HepG2 (cell line): ENCODE results near the gene PRKCB. TPM values are rescaled to one million over a fixed set of nuclear protein-coding genes. Genes with fewer than 3 reads are reported as not detected.
"Not testable (repeated sequence)": the region's sequence is repeated elsewhere in the genome, so short reads cannot be mapped to it uniquely, and the experiment has no call there.

ENCODE experiments used
- ATAC-seq: fragments of 200-7000 bp; cut with Tn5 transposase; 3 replicates; pipeline ENCODE4 v1.9.1; 2020; ENCODE audit warnings: mild to moderate bottlenecking, moderate library complexity
- BruUV-seq: library from RNA; stranded (reverse); fragments of 400-500 nt; replicated peaks from 2 replicates; lab custom pipeline; 2021; lab: Mats Ljungman, UMichigan
- CTCF ChIA-PET: fragments of 300-600 bp; formaldehyde crosslinking; extraction: SDS; loops from one replicate; lab custom pipeline; 2021; ENCODE audit warnings: low total read pairs, inconsistent platforms, low intra/inter-chr PET ratio; lab: Yijun Ruan, JAX
- POLR2A ChIA-PET: fragments of 350-600 bp; sonication (Branson Sonifier 250); formaldehyde crosslinking; loops from one replicate; lab custom pipeline; 2020; ENCODE audit warnings: antibody characterized with exemption, inconsistent platforms; lab: Yijun Ruan, JAX
- DNase-seq: peaks from one replicate; pipeline ENCODE4 v3.0.0-alpha.2; 2015; ENCODE audit warnings: low spot score
- FAIRE-seq: peaks from 3 replicates; lab custom pipeline; 2011; peaks lifted over from hg19 to GRCh38; lab: Jason Lieb, UNC
- H2AFZ ChIP-seq: one replicate; pipeline ENCODE4 v1.6.1; 2011; ENCODE audit warnings: low read length, inconsistent platforms
- H3K27ac ChIP-seq: fragments of 300-600 bp; 3 replicates; pipeline ENCODE4 v1.8.0; 2011; ENCODE audit warnings: mixed run types, mild to moderate bottlenecking, mixed read lengths, low read length, inconsistent platforms; ENCODE audit not compliant: insufficient read depth; ENCODE audit errors: extremely low read length
- H3K27me3 ChIP-seq, 2 experiments: fragments of 200-600 bp in 1 of 2; 2 replicates in 1 of 2; 3 replicates in 1 of 2; pipeline versions ENCODE4 v1.6.0 to v1.8.0; 2011; ENCODE audit warnings: low read length in 2 of 2, mild to moderate bottlenecking in 2 of 2, moderate library complexity in 2 of 2, inconsistent platforms in 1 of 2; ENCODE audit not compliant: insufficient read depth in 2 of 2, control insufficient read depth in 1 of 2
- H3K36me3 ChIP-seq, 2 experiments: fragments of 200-600 bp in 1 of 2; replicated peaks in 1 of 2; 2 replicates in 1 of 2; 3 replicates in 1 of 2; pipeline versions ENCODE4 v1.5.1 to v1.8.0; 2011; ENCODE audit warnings: low read length in 2 of 2, inconsistent platforms in 1 of 2; ENCODE audit not compliant: insufficient read depth in 2 of 2, control insufficient read depth in 1 of 2
- H3K4me1 ChIP-seq: 2 replicates; pipeline ENCODE4 v1.5.1; 2012; ENCODE audit warnings: low read length, inconsistent platforms; ENCODE audit not compliant: insufficient read depth
- H3K4me2 ChIP-seq: 2 replicates; pipeline ENCODE4 v1.6.0; 2011; ENCODE audit warnings: low read depth, low read length, inconsistent platforms
- H3K4me3 ChIP-seq, 3 experiments: fragments of 200-600 bp in 1 of 3; sonication (generic), shearing (Covaris generic) in 1 of 3; replicated peaks in 1 of 3; 2 replicates each; pipeline ENCODE4 v1.5.1; 2011 to 2016; ENCODE audit warnings: low read length in 3 of 3, inconsistent platforms in 2 of 3, low read depth in 2 of 3, mild to moderate bottlenecking in 2 of 3, control low read depth in 1 of 3, mixed read lengths in 1 of 3; ENCODE audit not compliant: insufficient read depth in 1 of 3
- H3K79me2 ChIP-seq: one replicate; pipeline ENCODE4 v1.6.1; 2011; ENCODE audit warnings: low read length, inconsistent platforms; ENCODE audit not compliant: insufficient read depth
- H3K9ac ChIP-seq: 2 replicates; pipeline ENCODE4 v1.6.0; 2011; ENCODE audit warnings: mild to moderate bottlenecking, low read depth, low read length, inconsistent platforms; ENCODE audit not compliant: insufficient read depth
- H3K9me3 ChIP-seq: 2 replicates; pipeline ENCODE4 v1.5.1; 2012; ENCODE audit warnings: mild to moderate bottlenecking, low read length
- H4K20me1 ChIP-seq: 2 replicates; pipeline ENCODE4 v1.6.0; 2011; ENCODE audit warnings: inconsistent platforms, mild to moderate bottlenecking, low read length, moderate library complexity; ENCODE audit not compliant: insufficient read depth
- CBX1 ChIP-seq: IDR thresholded peaks from one replicate; pipeline ENCODE4 v1.6.1; 2016; ENCODE audit warnings: antibody characterized with exemption, low read depth
- MIXL1 ChIP-seq: IDR thresholded peaks from 2 replicates; pipeline ENCODE4 v1.6.1; 2016
- NCOR1 ChIP-seq: fragments of 200-600 bp; sonication (generic); IDR thresholded peaks from 2 replicates; pipeline ENCODE4 v1.7.0; 2017; ENCODE audit warnings: antibody characterized with exemption, low read length, borderline replicate concordance
- NR2F6 ChIP-seq, 2 experiments: IDR thresholded peaks; 2 replicates each; pipeline ENCODE4 v1.6.1; 2016; ENCODE audit warnings: antibody characterized with exemption in 1 of 2, mild to moderate bottlenecking in 1 of 2
- SALL2 ChIP-seq: sonication (generic); formaldehyde crosslinking; IDR thresholded peaks from 2 replicates; pipeline ENCODE4 v1.8.1; 2023; ENCODE audit warnings: mild to moderate bottlenecking, missing genetic modification reagents, inconsistent platforms
- SMAD3 ChIP-seq: sonication (generic); formaldehyde crosslinking; IDR thresholded peaks from 2 replicates; pipeline ENCODE4 v1.4.0; 2020; ENCODE audit warnings: missing genetic modification reagents
- XBP1 ChIP-seq: sonication (generic); formaldehyde crosslinking; IDR thresholded peaks from 2 replicates; pipeline ENCODE4 v1.5.0; 2020; ENCODE audit warnings: missing genetic modification reagents
- ZNF234 ChIP-seq: sonication (generic); formaldehyde crosslinking; conservative IDR thresholded peaks from 2 replicates; pipeline ENCODE4 v1.5.1; 2020; ENCODE audit warnings: mild to moderate bottlenecking, missing genetic modification reagents
- ZNF354B ChIP-seq: sonication (generic); formaldehyde crosslinking; IDR thresholded peaks from 2 replicates; pipeline ENCODE4 v1.8.0; 2022; ENCODE audit warnings: mild to moderate bottlenecking, missing genetic modification reagents
- ZNF383 ChIP-seq: sonication (generic); formaldehyde crosslinking; IDR thresholded peaks from 2 replicates; pipeline ENCODE4 v1.4.0; 2020; ENCODE audit warnings: missing genetic modification reagents, mild to moderate bottlenecking, borderline replicate concordance
- ZNF766 ChIP-seq: sonication (generic); formaldehyde crosslinking; IDR thresholded peaks from 2 replicates; pipeline ENCODE4 v1.5.0; 2020; ENCODE audit warnings: missing genetic modification reagents, borderline replicate concordance
- WGBS: methylation state at CpG from one replicate; pipeline ENCODE4 v1.1.6; 2017; ENCODE audit warnings: low lambda C conversion rate; 5-methylcytosine and 5-hydroxymethylcytosine counted together
- in situ Hi-C: cut with HindIII; loops from 2 replicates; pipeline ENCODE4 v1.10.0; 2017; ENCODE audit warnings: low pct_unique_long_range_greater_than_20kb; ENCODE audit not compliant: extremely low pct_ligation_motif_present
- intact Hi-C: fragments of 100-400 bp; cut with micrococcal nuclease; formaldehyde crosslinking; loops from one replicate; pipeline ENCODE4 v1.10.0; 2022; ENCODE audit not compliant: unreplicated experiment
- polyA plus RNA-seq, 8 experiments: library from polyadenylated mRNA; depleted of rRNA in 3 of 8; stranded (reverse) in 7 of 8; unstranded in 1 of 8; fragments of >200 nt; fragmentation: Illumina TruSeq in 4 of 8; extraction: Trizol in 4 of 8; gene quantifications; 2 replicates each; pipeline versions ENCODE4 v1.2.1 to v1.2.3, GENCODE V29; 2011 to 2016; ENCODE audit warnings: low read depth in 4 of 8, missing spikeins in 1 of 8, mixed read lengths in 1 of 8; ENCODE audit not compliant: insufficient read depth in 1 of 8
- total RNA-seq, 5 experiments: library from RNA; depleted of rRNA; stranded (reverse); fragments of >200 nt; fragmentation: Illumina TruSeq; extraction: Trizol; gene quantifications; 2 replicates each; pipeline ENCODE4 v1.2.3, GENCODE V29; 2016; ENCODE audit warnings: low read depth in 1 of 5
- TF ChIP-seq, protein P1 (sequence below): sonication (generic); formaldehyde crosslinking; IDR thresholded peaks from 2 replicates; pipeline ENCODE4 v1.4.0; 2020; ENCODE audit warnings: missing genetic modification reagents
- TF ChIP-seq, protein P2 (sequence below): sonication (generic); formaldehyde crosslinking; IDR thresholded peaks from 2 replicates; pipeline ENCODE4 v1.5.1; 2020; ENCODE audit warnings: missing genetic modification reagents, mild to moderate bottlenecking, borderline replicate concordance

Gene PRKCB
- total and polyA plus RNA-seq, 2 of the 13 experiments (the other 11 are each of a cell fraction or from before 2014, with no cell fraction given) = 0.01 TPM; not detected in 1

DNA sequence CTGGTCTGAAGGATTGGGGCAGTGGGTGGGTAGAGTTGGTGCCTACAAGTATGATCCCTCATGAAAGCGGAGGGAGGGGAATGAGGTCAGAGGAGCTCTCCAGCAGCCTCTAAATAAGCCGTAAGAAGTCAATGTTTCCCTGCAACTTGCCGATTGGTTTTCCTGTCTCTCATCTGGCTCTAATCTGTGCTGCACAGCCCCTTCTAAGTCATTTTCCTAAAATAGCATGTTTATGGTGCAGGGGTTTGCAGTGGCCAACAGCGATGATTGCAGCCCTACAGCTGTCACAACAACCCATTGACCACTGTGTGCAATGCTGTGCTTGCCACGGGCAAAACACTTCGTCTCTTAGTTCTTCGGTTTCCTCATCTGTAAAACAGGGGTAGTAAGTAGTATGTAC is 189.2 kb downstream of the PRKCB start:
- H3K4me2 ChIP-seq = no peak overlapping the region
- H3K27me3 ChIP-seq = peaks cover 0 to 12% of the 10 kb centered on the region in 2 experiments; a peak in 2 of 5 replicates
- no peak for FAIRE-seq
- H3K36me3 ChIP-seq = no peaks in the 10 kb centered on the region
- no peak for ATAC-seq
- ChIA-PET POLR2A (no interaction called here), CTCF (no interaction called here)
- no peak overlapping the region for H3K27ac ChIP-seq
- no TSS peak for BruUV-seq
- 19% methylated on average over 7 of the region's 7 CpGs for WGBS
- no peak overlapping the region for H2AFZ ChIP-seq
- H4K20me1 ChIP-seq = no peaks in the 10 kb centered on the region
- DNase-seq = no peak
- in situ Hi-C loops = no loop called here
- intact Hi-C loops = no loop called here
- H3K4me3 ChIP-seq = no peak overlapping the region
- no peaks in the 10 kb centered on the region for H3K79me2 ChIP-seq
- TF ChIP-seq, protein P1, sequence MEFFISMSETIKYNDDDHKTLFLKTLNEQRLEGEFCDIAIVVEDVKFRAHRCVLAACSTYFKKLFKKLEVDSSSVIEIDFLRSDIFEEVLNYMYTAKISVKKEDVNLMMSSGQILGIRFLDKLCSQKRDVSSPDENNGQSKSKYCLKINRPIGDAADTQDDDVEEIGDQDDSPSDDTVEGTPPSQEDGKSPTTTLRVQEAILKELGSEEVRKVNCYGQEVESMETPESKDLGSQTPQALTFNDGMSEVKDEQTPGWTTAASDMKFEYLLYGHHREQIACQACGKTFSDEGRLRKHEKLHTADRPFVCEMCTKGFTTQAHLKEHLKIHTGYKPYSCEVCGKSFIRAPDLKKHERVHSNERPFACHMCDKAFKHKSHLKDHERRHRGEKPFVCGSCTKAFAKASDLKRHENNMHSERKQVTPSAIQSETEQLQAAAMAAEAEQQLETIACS (CRISPR knock-in tag) = no peak
- no peak for TF ChIP-seq NR2F6 (IDR thresholded peaks at IDR 0.05)
- TF ChIP-seq NR2F6 (CRISPR knock-in tag; IDR thresholded peaks at IDR 0.05) = no peak
- no peak for TF ChIP-seq SMAD3
- TF ChIP-seq, protein P2, sequence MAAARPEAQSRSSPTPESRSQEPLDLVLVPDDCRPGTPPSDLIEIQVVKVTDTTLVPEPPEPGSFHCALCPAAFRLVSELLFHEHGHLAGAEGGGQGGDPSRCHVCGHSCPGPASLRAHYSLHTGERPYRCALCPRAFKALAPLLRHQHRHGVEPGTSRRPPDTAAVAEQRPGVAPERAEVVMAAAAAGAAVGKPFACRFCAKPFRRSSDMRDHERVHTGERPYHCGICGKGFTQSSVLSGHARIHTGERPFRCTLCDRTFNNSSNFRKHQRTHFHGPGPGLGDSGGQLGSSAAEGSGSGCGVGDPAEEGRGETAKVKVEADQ = no peak
- TF ChIP-seq ZNF766 (CRISPR knock-in tag) = no peak
- no peak overlapping the region for H3K9ac ChIP-seq
- H3K4me1 ChIP-seq = no peaks in the 10 kb centered on the region
- H3K9me3 ChIP-seq = no peaks in the 10 kb centered on the region

GRCh38 chr16:24027466-24027865 is 191.7 kb downstream of the PRKCB start:
- H3K4me1 ChIP-seq = no peaks in the 10 kb centered on the region
- in situ Hi-C loops (no loop called here), intact Hi-C loops (no loop called here)
- ChIA-PET POLR2A (no interaction called here), CTCF (no interaction called here)
- BruUV-seq = no TSS peak
- no peaks in the 10 kb centered on the region for H3K79me2 ChIP-seq
- no peak for ATAC-seq
- no peak overlapping the region for H3K4me3 ChIP-seq
- no peaks in the 10 kb centered on the region for H3K36me3 ChIP-seq
- H3K27ac ChIP-seq = no peak overlapping the region
- H3K9me3 ChIP-seq = no peaks in the 10 kb centered on the region
- FAIRE-seq = no peak
- H3K4me2 ChIP-seq = no peak overlapping the region
- no peak overlapping the region for H2AFZ ChIP-seq
- TF ChIP-seq ZNF354B (CRISPR knock-in tag) (no peak), XBP1 (CRISPR knock-in tag) (no peak), SALL2 (CRISPR knock-in tag) (no peak), ZNF234 (CRISPR knock-in tag) (no peak), ZNF383 (CRISPR knock-in tag) (no peak), NCOR1 (no peak), CBX1 (no peak), MIXL1 (CRISPR knock-in tag) (no peak)
- WGBS = 8% methylated on average over 8 of the region's 8 CpGs
- DNase-seq = no peak
- no peaks in the 10 kb centered on the region for H4K20me1 ChIP-seq
- peaks cover 0 to 12% of the 10 kb centered on the region in 2 experiments; a peak in 2 of 5 replicates for H3K27me3 ChIP-seq
- H3K9ac ChIP-seq = no peak overlapping the region

DNA sequence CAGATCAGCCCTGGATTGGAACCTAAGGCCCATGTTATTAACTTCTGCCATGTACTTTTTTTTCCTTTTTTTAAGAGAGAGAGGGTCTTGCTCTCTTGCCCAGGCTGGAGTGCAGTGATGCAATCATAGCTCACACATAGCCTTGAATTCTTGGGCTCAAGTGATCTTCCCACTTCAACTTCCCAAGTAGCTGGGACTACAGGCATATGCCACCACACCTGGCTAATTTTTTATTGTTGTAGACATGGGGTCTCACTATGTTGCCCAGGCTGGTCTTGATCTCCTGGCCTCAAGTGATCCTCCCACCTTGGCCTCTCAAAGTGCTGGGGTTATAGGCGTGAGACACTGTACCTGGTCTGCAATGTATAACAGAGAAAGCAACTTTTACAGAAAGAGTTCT is 194.1 kb downstream of the PRKCB start:
- intact Hi-C loops, H3K27me3 ChIP-seq, CTCF ChIA-PET, POLR2A ChIA-PET, H3K36me3 ChIP-seq, H3K27ac ChIP-seq, H3K9ac ChIP-seq, H2AFZ ChIP-seq, H3K9me3 ChIP-seq, H3K4me3 ChIP-seq, H4K20me1 ChIP-seq, ATAC-seq, in situ Hi-C loops, DNase-seq, BruUV-seq, H3K4me1 ChIP-seq, H3K4me2 ChIP-seq, H3K79me2 ChIP-seq, FAIRE-seq: not testable (repeated sequence)
- WGBS = 0% methylated on average over 1 of the region's 1 CpG
